A673 (cell line): ENCODE measurements around the gene CHD9.

Source experiments
- EZH2 ChIP-seq: fragments of 200-600 bp; sonication (generic); IDR thresholded peaks from 2 replicates; pipeline ENCODE4 v1.6.1; 2017; ENCODE audit warnings: borderline replicate concordance, low read depth, mild to moderate bottlenecking, mixed read lengths, antibody characterized with exemption, low read length; ENCODE audit not compliant: poor library complexity, severe bottlenecking
- TF ChIP-seq, protein P1 (sequence below): fragments of 300-800, 200-600 bp; sonication (generic); conservative IDR thresholded peaks from 2 replicates; pipeline ENCODE4 v1.5.1; 2017; ENCODE audit warnings: low read depth, mild to moderate bottlenecking, antibody characterized with exemption, low read length, moderate library complexity, mixed read lengths

DNA sequence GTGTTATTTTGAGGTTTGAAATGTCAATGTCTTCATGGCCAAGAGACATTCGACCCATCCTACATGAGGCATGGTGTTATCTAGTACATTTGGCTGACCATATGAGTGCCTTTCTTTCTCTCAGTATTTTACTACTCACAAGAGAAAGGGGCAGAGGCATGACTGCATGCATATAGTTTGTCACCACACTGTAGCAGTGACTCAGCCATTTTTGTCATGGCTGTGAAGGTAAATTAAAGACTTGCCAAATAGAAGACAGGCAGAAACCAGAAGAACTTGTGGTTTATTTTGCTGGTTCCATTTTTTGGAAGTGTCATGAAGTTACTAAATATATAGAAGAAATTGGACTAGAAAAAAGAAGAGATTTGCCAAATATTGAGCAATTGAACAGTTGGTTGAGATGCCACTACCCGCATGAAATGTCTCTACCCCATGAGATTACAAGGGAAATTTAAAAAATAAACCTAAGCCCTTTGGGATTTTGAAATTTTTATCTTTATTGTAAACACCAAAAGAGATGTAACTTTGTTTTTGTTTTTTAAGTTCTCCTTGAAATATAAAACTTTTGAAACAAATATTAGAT lies 170.3 kb downstream of the CHD9 start:
- TF ChIP-seq, protein P1, sequence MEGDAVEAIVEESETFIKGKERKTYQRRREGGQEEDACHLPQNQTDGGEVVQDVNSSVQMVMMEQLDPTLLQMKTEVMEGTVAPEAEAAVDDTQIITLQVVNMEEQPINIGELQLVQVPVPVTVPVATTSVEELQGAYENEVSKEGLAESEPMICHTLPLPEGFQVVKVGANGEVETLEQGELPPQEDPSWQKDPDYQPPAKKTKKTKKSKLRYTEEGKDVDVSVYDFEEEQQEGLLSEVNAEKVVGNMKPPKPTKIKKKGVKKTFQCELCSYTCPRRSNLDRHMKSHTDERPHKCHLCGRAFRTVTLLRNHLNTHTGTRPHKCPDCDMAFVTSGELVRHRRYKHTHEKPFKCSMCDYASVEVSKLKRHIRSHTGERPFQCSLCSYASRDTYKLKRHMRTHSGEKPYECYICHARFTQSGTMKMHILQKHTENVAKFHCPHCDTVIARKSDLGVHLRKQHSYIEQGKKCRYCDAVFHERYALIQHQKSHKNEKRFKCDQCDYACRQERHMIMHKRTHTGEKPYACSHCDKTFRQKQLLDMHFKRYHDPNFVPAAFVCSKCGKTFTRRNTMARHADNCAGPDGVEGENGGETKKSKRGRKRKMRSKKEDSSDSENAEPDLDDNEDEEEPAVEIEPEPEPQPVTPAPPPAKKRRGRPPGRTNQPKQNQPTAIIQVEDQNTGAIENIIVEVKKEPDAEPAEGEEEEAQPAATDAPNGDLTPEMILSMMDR = no peak
- no peak for TF ChIP-seq EZH2
